T follicular helper cell (primary cell): ENCODE data around the gene PNPLA4.

ENCODE experiments used
- DNase-seq: peaks from one replicate; pipeline ENCODE4 v3.0.0-alpha.2; 2020; ENCODE audit warnings: low read depth
- total RNA-seq, 2 experiments: gene quantifications; one replicate each; lab custom pipeline; 2026; lab: John Stamatoyannopoulos, UW

The PNPLA4 gene
- total RNA-seq = 6.1 to 7.8 reads per million in 2 experiments

GRCh38 chrX:7927259-7928167 lies at the start of gene PNPLA4:
Gene PNPLA4, minus strand, starts transcription at chrX:7927413. Its CDS starts 1,294 bp downstream, at chrX:7926119.
- peak; percentile 75 for DNase-seq

- no peak for DNase-seq
Observed at GRCh38 chrX:7972586-7972985, 45.4 kb upstream of the PNPLA4 start.

GRCh38 chrX:7970428-7970827 lies 43.2 kb upstream of the PNPLA4 start:
- DNase-seq = no peak

GRCh38 chrX:7965436-7965835 lies 38.2 kb upstream of the PNPLA4 start:
- no peak for DNase-seq

GRCh38 chrX:7960246-7960645 lies 33.0 kb upstream of the PNPLA4 start:
- no peak for DNase-seq

GRCh38 chrX:7953446-7953845 lies 26.2 kb upstream of the PNPLA4 start:
- DNase-seq = no peak

- DNase-seq = no peak
Observed at GRCh38 chrX:7950865-7951264, 23.7 kb upstream of the PNPLA4 start.

GRCh38 chrX:7948483-7948882 lies 21.3 kb upstream of the PNPLA4 start:
- no peak for DNase-seq

- no peak for DNase-seq
Observed at GRCh38 chrX:7946960-7947359, 19.7 kb upstream of the PNPLA4 start.

GRCh38 chrX:7943600-7944245 lies 16.5 kb upstream of the PNPLA4 start:
- no peak for DNase-seq

- DNase-seq = no peak
Observed at GRCh38 chrX:7941390-7942042, 14.3 kb upstream of the PNPLA4 start.

GRCh38 chrX:7934026-7934425 lies 6.8 kb upstream of the PNPLA4 start:
- DNase-seq = no peak

- no peak for DNase-seq
Observed at GRCh38 chrX:7926914-7927258, 327 bp downstream of the PNPLA4 start.

- no peak for DNase-seq
Observed at GRCh38 chrX:7926501-7926900, 712 bp downstream of the PNPLA4 start.

- peak; percentile 38 for DNase-seq
Observed at GRCh38 chrX:7925867-7926472, 1.2 kb downstream of the PNPLA4 start.

GRCh38 chrX:7921750-7922149 lies 5.5 kb downstream of the PNPLA4 start:
- no peak for DNase-seq

GRCh38 chrX:7908821-7909220 lies 18.4 kb downstream of the PNPLA4 start:
- no peak for DNase-seq

- no peak for DNase-seq
Observed at GRCh38 chrX:7904562-7904961, 22.7 kb downstream of the PNPLA4 start.

- no peak for DNase-seq
Observed at GRCh38 chrX:7891928-7892327, 35.3 kb downstream of the PNPLA4 start.

- DNase-seq = no peak
Observed at GRCh38 chrX:7889680-7890079, 37.5 kb downstream of the PNPLA4 start.

- no peak for DNase-seq
Observed at GRCh38 chrX:7889135-7889534, 38.1 kb downstream of the PNPLA4 start.

- no peak for DNase-seq
Observed at GRCh38 chrX:7876957-7877356, 50.3 kb downstream of the PNPLA4 start.
